ENCODE results near the gene RNF167. TPM values are rescaled to one million over a fixed set of nuclear protein-coding genes. Genes with fewer than 3 reads are reported as not detected.

Gene RNF167
- total RNA-seq, 1 donor from 2014 or later = 23.2 TPM

DNA sequence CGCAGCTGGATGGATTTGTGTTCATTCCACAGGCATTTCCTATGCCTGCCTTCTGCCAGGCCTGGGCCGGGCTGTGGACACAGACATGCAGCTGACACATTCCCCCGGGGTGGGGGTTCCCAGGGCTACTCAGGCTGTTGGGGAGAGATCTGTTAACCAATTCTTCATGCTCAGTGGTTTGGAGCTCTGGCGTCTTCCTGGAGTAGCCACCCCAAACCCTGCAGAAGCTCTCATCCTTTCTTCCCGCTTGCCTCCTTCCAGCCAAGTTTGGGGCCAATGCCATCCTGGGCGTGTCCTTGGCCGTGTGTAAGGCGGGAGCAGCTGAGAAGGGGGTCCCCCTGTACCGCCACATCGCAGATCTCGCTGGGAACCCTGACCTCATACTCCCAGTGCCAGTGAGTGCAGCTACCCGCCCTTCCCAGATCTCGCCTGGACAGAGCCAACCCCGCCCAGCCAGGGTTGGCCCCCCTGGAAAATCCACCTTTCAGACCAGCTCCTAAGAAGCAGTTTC is 13.4 kb downstream of the RNF167 start:
- DNase-seq (ENCODE audit: low read depth in 2 of 2) = peak in 1 of 2 donors; percentile 68

DNA sequence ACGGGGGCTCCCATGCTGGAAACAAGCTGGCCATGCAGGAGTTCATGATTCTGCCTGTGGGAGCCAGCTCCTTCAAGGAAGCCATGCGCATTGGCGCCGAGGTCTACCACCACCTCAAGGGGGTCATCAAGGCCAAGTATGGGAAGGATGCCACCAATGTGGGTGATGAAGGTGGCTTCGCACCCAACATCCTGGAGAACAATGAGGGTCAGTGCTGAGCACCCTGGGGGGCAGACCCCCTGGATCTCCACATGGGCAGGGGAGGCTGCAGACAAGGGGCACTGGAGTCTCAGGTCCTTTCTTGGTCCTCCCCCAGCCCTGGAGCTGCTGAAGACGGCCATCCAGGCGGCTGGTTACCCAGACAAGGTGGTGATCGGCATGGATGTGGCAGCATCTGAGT is 15.0 kb downstream of the RNF167 start:
- DNase-seq (ENCODE audit: low read depth in 2 of 2) = no peak

DNA sequence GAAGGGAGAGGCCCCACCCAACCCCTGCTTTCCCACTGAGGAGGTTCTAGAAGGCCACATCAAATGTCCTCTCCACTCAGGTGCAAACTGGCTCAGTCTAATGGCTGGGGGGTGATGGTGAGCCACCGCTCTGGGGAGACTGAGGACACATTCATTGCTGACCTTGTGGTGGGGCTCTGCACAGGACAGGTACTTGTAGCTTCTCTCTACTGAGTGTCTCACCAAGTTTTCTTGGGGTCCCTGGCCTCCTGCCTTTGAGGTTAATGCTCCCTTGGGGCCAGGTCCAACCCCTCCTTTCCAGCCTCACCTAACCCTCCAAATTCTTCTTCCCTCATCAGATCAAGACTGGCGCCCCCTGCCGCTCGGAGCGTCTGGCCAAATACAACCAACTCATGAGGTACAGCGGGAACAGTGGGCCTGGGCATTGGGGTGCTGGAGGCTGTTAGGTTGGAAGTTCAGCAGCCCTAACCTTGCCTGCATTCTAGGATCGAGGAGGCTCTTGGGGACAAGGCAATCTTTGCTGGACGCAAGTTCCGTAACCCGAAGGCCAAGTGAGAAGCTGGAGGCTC is 16.5 kb downstream of the RNF167 start:
- peak; percentile 19 to 37 for DNase-seq (ENCODE audit: low read depth in 2 of 2)

DNA sequence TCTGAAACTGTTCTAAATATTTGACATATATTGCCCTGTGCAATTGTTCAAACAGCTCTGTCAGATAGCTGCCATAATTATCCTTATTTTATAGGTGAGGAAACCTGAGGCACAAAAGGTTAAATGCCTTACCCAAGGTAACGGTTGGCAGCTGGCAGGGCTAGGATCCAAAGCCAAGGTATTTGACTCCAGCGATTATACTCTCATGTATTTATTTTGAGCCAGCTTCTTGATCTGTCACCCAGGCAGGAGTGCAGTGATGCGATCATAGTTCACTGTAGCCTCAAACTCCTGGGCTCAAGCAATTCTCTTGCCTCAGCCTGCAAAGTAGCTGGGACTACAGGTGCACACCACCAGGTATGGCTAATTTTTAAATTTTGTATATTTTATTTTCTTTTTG is 18.0 kb downstream of the RNF167 start:
- DNase-seq (ENCODE audit: low read depth in 2 of 2) = no peak

DNA sequence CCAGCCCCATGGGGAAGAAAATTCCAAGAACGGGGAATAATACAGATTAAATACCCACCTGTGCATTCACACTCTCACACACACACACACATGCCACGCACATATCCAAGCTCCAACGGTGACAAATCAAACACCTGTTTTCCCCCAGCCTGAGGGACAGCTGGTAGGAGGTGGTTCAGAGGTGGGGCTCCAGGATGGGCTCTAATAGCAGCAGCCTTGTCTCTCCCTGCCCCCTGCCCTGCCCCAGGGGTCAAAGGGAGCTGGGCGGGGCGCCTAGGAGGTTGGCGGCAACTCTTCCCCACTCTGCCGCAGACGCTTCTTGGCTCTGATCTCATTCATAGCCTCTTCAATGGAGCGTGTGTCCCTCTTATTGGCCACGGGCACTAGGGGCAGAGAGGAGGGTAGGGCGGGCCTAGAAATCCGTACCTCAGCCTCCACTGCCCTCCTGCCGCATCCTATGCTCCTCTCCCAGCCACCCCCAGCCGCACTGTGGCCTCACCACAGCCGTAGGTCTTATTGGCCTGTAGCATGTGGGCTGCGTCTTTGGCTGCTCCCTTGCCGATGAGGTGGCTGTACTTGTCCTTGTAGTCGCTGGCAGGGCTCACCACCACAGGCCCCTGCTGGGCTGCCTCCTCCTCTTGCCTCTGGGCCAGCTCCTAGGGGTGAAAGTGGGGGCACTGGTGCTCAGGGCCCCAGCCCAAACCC is 19.3 kb downstream of the RNF167 start:
- no peak for DNase-seq (ENCODE audit: low read depth in 2 of 2)

DNA sequence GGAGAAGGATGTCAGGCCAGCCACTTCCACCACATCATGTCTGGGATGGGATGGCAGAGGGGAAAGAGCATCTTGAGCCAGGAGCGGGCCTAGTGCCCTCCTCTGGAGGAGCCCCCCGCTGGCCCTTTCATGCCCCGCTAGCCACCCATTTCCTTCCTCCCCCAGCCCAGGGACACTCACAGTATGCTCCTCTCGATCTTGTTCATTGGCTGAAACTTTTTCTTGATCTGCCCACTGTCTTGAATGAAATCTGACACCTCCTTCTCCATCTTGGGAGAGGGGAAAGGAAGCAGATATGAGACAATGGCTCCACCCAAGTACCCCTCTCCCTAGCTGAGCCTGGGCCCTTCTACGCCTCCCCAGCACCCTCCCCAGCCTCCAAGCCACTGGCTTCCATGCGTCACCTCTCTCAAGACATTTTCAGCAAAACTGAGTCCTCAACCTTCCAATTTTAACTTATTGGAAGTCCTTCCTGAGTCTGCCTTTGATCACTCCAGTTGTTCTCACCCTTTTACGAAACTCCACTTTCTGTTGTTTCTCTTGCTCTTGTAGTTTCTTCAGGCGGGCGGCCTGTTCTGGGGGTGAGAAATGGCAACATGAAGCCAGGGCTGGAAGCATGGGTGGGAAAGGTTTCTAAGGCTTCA is 20.3 kb downstream of the RNF167 start:
- DNase-seq (ENCODE audit: low read depth in 2 of 2) = no peak

DNA sequence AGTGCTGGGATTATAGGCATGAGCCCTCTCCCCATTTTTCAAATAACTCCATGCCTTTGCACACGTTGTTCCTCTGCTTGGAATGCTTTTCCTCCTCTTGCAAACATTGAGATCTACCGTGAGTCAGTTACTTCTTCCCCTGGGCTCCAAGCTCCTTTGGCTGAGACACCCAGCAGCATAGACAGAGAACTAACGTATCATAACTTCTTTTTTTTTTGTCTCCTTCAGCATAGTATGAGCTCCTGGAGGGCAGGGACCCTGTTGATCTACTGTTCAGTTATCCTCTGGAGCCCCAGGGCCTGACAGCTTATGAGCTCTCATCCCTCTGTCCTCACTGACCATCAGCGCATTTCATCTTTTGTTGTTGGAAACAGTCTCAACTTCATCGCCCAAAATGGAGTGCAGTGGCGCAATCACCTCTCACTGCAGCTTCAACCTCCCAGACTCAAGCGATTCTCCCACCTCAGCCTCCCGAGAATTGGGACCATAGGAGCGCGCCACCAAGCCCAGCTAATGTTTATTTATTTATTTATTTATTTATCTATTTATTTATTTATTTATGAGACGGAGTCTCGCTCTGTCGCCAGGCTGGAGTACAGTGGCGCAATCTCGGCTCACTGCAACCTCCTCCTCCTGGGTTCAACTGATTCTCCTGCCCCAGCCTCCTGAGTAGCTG is 25.4 kb downstream of the RNF167 start:
- no peak for DNase-seq (ENCODE audit: low read depth in 2 of 2)

DNA sequence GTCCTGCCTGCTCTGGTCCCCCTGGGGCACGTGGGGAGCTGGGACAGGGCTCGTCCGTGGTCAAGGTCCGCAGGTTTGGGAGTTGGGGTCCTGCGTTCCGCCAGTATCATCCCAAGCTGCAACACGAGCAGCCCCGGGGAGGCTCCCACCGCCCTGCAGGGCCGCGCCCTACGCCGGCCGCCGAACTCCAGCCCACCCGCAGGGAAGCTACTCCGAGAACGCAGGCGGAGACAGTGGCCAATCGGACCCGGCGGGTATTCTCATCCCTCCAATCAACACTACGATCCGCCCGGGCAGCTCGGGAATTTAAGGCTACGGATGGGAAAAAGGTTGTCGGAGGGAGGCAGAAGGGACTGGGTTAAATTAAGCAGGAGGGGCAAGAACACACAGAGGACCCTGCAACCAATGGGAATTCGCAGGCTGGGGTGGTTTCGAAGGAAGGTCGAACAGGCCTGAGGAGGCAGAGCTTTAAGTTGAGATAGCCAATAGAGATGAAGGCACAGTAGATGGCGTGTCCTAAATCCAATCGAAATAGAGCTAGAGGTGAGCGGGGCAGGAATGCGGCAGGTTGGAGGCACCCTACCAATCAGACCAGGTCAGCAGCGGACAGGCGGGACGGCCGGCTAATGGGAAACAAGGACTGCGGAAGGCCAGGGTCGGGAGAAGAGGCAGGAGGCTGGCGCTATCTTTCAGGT is 26.9 kb downstream of the RNF167 start:
- DNase-seq (ENCODE audit: low read depth in 2 of 2) = peak; percentile 100

DNA sequence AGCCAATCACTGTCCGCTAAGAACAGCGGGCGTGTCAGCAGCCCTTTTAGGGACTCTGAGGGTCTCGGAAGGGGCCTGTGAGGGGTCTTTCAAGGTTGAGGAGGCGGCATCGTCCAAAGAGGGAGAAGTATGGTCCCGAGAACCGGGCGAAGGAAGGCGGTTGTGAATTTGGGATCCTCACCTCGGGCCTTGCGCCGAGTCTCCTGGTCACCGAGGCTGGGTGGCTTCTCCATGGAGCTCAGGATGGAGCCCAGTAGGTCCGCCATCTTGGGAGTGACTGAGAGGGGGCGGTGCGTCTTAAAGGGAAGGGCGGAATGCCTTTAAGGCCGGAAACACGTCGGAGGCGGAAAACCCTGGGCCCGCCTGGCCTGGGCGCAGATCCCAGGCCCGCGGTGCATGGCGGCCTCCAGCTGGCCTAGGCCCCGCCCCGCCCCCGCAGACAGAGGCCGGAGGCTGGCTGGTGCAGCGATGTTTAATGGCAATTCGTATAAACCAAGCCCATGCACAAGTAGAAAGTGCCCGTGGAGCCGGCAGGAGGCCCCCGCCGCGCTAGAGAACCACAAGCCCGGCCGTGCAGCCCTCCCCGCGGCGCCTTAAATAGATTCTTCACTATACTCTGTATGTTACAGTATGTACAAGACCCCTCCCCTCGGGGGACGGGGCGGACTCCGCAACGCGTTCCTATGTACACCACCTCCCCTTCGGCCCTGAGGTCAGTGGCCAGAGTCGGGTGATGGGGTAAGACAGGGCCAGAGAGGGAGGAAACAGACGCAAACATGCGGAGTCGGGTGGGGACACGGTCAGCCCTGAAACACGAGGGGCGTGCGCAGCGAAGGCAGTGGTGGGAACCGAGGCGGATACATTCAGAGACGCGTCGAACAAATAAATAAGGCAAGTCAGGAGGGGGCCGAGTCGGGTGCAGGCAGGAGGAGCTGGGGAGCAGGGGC is 27.7 kb downstream of the RNF167 start, which contains the start of gene SPAG7:
TSS of gene SPAG7 (minus strand) at position 279 of the 947 bp plus-strand sequence. CDS start at position 266, 13 bp downstream.
- DNase-seq (ENCODE audit: low read depth in 2 of 2) = peak; percentile 99

DNA sequence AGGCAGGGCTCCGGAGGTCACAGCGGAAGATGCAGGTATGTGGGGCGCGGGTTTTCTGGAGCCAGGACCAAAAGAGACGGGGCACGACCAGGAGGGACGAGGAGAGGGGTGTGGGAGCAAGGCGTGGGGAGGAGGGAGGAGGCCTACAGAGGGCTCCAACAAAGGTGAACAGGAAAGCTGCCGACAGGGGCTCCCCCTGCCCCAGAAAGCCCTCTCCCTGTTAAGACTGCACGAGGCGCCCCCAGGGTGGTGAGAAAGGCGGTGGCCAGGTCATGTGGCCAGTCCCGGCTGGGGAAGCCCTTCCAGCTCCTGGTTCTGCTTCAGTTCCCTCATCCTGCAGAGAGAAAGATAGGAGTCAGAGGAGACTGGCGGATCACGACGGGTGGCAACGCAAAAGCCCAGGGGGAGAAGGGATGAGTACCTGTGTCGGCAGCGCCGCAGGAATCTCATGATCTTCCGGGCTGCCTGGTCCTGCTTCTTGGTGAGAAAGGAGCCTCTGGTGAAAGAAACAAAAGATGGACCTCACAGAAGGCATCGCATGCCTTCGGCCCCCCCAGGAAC is 28.5 kb downstream of the RNF167 start:
- no peak for DNase-seq (ENCODE audit: low read depth in 2 of 2)

DNA sequence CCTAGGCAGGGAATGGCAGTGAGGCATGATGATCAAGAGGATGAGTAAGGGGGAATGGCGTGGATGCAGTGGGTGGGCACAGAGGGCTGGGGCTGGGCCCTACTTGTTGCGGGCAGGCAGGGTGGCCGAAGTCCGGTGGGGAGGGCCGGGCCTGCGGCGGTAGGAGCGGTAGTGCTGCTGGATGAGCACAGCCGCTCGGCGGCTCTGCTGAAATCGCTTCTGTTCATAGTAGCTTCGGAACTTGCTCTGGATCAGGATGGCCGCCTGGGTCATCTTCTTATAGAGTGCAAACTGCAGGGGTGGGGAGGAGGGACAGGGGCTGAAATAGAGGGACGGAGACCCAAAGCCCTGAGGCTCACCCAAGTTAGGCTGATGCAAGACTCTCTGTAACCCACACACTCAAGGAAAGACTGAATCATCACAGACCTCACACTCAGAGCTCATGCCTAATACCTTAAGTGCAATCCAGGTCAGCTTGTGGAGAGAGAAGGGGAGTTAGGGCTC is 29.0 kb downstream of the RNF167 start:
- peak in 1 of 2 donors; percentile 57 for DNase-seq (ENCODE audit: low read depth in 2 of 2)

DNA sequence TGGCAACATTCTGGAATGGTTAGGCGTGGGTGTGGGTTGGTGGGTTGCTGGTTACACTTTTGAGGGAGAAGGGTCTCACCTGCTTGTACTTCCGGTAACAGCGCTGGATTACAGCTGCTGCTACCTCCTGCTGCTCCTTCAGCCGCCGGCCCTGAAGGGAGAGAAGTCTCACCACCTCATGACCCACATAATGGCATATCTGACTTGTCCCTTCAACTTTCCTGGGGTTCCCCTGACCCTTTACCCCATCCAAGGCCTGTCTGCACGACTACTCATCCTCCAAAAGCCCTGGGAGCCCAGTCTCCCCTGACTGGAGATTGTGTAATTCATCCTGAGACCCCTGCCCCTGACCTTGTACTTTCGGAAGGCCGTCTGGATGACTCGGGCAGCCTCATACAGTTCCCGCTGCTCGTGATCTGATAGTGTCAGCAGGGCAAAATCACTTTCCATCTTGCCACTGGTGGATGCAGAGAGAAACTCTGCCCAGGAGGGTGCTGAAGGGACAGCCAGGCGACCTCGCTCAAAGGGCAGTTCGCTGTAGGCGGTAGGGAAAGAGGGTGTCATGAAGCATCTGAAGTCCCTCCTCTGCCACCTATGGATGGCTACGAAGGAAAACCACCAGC is 29.6 kb downstream of the RNF167 start:
- DNase-seq (ENCODE audit: low read depth in 2 of 2) = no peak

DNA sequence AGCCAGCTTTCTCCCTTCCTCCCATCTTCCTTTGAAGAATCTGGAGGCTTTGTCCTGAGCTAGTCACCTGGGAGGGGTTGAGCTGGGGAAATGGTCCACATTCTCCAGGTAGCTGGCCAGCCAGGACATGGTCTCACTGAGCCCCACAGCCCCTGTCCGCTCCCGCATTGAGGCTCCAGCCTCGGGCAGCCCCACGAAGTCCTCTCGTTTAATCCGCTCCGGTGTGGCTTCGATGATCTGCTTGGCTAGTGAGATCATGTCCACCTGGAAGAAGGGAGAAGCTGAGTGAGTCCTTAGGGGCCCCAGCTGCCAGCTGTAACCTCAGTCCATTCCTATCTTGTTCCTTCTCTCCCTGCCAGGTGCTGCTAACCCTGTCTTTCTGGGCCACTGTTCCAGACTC is 30.2 kb downstream of the RNF167 start:
- no peak for DNase-seq (ENCODE audit: low read depth in 2 of 2)

DNA sequence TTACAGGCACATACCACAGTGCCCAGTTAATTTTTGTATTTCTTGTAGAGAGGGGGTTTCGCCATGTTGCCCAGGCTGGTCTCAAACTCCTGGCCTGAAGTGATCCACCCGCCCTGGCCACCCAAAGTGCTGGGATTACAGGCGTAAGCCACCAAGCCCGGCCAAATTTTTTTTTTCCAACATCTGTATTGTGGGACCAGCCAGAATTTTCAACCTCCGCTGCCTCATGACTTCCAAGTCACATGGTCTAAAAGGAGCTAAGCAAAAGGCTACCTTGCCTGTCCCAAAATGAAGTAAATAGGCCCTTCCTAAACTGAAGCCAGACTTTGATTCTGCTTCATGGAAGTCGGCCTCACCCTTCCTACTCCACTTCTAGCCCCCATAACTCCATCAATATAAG is 31.8 kb downstream of the RNF167 start:
- DNase-seq (ENCODE audit: low read depth in 2 of 2) = no peak

DNA sequence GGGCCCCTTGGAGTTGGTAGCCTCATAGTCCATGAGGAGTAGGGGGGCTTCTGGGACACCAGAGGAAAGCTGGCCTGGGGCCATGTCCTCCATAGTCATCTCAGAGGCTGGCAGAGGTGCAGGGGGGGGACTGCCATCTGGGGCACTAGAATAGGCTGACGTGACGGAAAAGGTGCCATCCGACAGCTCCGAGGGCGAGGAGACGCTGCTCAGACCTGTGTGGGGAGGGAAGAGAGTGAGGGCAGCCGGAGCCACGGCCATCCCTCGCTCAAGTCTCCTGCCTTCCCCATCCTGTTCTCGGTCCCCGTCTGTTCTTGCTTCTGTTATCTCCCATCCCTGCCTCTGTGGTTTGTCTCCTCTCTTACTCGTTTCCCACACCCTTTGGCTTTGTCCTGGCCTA is 32.3 kb downstream of the RNF167 start:
- DNase-seq (ENCODE audit: low read depth in 2 of 2) = no peak

DNA sequence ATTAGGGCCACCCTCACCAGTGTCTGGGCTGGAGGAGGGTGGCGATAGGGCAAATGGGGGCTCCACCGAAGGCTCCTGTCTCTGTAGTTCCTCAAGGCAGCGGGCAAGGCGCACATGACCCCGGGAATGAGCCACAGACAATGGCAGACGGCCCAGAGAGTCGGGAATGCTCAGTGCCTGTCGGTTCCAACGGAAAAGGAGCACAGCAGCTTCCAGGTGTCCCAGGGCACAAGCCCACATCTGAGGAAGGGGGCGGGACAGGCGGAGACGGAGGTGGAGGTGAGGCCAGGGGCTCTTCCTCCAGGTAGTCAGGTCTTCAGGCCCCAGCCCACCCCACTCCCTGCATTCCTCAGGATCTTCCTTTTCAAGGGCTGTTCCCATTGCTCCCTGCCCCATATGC is 32.7 kb downstream of the RNF167 start:
- no peak for DNase-seq (ENCODE audit: low read depth in 2 of 2)

DNA sequence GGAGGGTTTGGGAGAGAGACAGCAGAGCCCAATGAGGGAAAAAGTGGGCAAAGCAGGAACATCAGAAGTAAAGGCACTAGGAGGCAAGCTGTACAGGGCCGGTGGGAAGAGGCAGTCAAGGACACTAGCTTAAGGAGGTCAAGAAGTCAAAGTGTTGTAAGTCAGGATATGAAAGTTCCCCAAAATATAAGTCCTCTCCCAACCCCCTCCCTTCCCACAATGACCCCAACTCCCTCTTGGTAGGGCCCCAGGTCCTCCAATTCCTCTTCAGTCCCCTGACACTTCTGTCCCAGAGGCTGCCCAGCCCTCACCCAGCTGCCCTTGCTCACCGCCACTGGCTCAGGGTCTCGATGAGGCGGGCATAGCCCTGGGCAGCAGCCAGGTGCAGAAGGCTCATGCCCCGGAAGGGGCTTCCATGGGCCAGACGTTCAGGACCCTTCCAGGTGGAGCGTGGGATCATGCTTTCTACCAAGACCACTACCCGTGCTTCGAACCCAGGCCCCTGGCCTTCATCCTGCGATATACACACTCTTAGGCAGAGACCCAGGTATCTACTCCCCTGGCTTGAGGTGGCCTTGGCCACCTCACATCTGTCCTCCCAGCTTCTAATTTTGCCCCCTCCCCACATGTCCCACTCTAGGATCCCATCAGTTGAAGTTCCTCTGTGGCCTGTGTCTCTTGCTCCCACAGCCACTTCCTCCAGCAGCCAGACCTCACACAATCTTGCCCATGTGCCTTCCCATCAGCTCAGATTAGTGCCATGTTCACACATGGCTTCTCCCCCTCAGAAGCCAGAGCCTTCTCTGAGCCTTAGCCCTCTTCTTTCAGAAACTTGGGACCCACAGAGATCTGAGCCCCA is 33.4 kb downstream of the RNF167 start:
- no peak for DNase-seq (ENCODE audit: low read depth in 2 of 2)

DNA sequence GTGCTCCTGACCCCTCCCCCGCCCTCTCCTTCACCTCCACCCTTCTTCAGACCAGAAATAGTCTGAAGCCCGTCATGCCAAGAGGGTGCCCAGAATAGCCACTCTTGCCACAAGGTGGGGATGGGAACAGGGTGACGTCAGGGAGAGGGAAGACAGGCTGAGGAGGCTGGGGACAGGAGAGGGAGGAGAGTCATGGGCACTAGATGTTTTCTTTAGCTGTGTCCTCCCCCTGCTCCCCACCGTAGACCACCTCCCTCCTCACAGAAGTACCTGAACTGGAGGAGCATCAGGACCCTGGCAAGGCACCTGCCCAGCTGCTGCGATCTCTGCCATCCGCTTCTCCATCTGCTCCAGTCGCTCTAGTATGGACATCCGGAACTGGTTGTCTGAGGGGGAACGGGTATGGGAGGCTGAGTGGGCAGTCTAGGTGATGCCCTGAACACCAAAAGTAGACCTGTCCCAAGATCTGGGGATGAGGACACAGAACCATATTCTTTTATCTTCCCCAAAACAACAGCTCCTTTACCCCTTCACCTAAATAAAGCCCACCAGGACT is 34.1 kb downstream of the RNF167 start:
- no peak for DNase-seq (ENCODE audit: low read depth in 2 of 2)
